HuH-7.5 (cell line): ENCODE data around the gene RNF14.
A peak's percentile ranks its signal among the peaks of the same experiment; 100 is the strongest.
"Not testable (repeated sequence)": the region's sequence is repeated elsewhere in the genome, so short reads cannot be mapped to it uniquely, and the experiment has no call there.

Experiments used
- DNase-seq: peaks from one replicate; pipeline ENCODE4 v3.0.0; 2011; ENCODE audit warnings: low spot score

The RNF14 gene

GRCh38 chr5:142015781-142016533 lies 47.1 kb downstream of the RNF14 start:
- DNase-seq, result no peak

GRCh38 chr5:142016556-142016955 lies 47.7 kb downstream of the RNF14 start:
- no peak for DNase-seq

GRCh38 chr5:142017832-142018427 lies 49.0 kb downstream of the RNF14 start:
- no peak for DNase-seq

- DNase-seq, result no peak
Observed at GRCh38 chr5:142020122-142020659, 51.3 kb downstream of the RNF14 start.

- DNase-seq, result no peak
Observed at GRCh38 chr5:142023836-142024235, 54.9 kb downstream of the RNF14 start.

GRCh38 chr5:142024771-142025304 lies 55.9 kb downstream of the RNF14 start:
- DNase-seq, result peak; percentile 89

- DNase-seq, result no peak
Observed at GRCh38 chr5:142025637-142026036, 56.7 kb downstream of the RNF14 start.

GRCh38 chr5:142032150-142032549 lies 63.2 kb downstream of the RNF14 start:
- no peak for DNase-seq

GRCh38 chr5:142032747-142033631 lies 64.1 kb downstream of the RNF14 start:
- DNase-seq, result no peak

GRCh38 chr5:142033632-142034567 lies 65.0 kb downstream of the RNF14 start:
- not testable (repeated sequence) for DNase-seq

GRCh38 chr5:142034994-142035393 lies 66.1 kb downstream of the RNF14 start:
- DNase-seq, result no peak

- no peak for DNase-seq
Observed at GRCh38 chr5:142036918-142037317, 68.0 kb downstream of the RNF14 start.

- not testable (repeated sequence) for DNase-seq
Observed at GRCh38 chr5:142037599-142037998, 68.7 kb downstream of the RNF14 start.

- no peak for DNase-seq
Observed at GRCh38 chr5:142038735-142039134, 69.8 kb downstream of the RNF14 start.
